H1 (cell line): ENCODE results near the gene SLC35E4. TPM values are rescaled to one million over a fixed set of nuclear protein-coding genes. Genes with fewer than 3 reads are reported as not detected.

ENCODE experiments used
- BACH1 ChIP-seq: IDR thresholded peaks from 2 replicates; pipeline ENCODE4 v1.6.1; 2012; ENCODE audit warnings: low read length, improper control_type of control experiment
- CBX8 ChIP-seq: fragments of 300-800, 300-1000 bp; sonication (generic); IDR thresholded peaks from 2 replicates; pipeline ENCODE4 v1.7.1; 2016; ENCODE audit warnings: low read depth, low read length, borderline replicate concordance
- CHD2 ChIP-seq: IDR thresholded peaks from 2 replicates; pipeline ENCODE4 v1.6.1; 2012; ENCODE audit warnings: low read length, improper control_type of control experiment
- EGR1 ChIP-seq: IDR thresholded peaks from 2 replicates; pipeline ENCODE4 v1.6.1; 2011; ENCODE audit warnings: low read depth, low read length, borderline replicate concordance
- EP300 ChIP-seq, 2 experiments: IDR thresholded peaks; 1 replicate in 1 of 2; 2 replicates in 1 of 2; pipeline ENCODE4 v1.6.1; 2011 to 2012; ENCODE audit warnings: low read depth in 2 of 2, low read length in 2 of 2, mild to moderate bottlenecking in 2 of 2, borderline replicate concordance in 1 of 2, inconsistent platforms in 1 of 2, moderate library complexity in 1 of 2
- HDAC6 ChIP-seq: IDR thresholded peaks from one replicate; pipeline ENCODE4 v1.7.1; 2012; ENCODE audit warnings: low read depth, mild to moderate bottlenecking, inconsistent platforms, low read length, moderate library complexity
- JUN ChIP-seq: IDR thresholded peaks from 2 replicates; pipeline ENCODE4 v1.6.1; 2011; ENCODE audit warnings: low read depth, mild to moderate bottlenecking, improper control_type of control experiment, low read length
- KDM5A ChIP-seq: fragments of 200-600 bp; IDR thresholded peaks from 2 replicates; pipeline ENCODE4 v1.7.1; 2012; ENCODE audit warnings: mild to moderate bottlenecking, low read length, inconsistent platforms, mixed read lengths
- MAFK ChIP-seq: IDR thresholded peaks from 2 replicates; pipeline ENCODE4 v1.6.1; 2012; ENCODE audit warnings: low read depth, mild to moderate bottlenecking, improper control_type of control experiment, low read length
- MAX ChIP-seq: IDR thresholded peaks from 2 replicates; pipeline ENCODE4 v1.6.1; 2012; ENCODE audit warnings: inconsistent platforms
- PHF8 ChIP-seq: fragments of 200-600 bp; sonication (generic); conservative IDR thresholded peaks from 2 replicates; pipeline ENCODE4 v1.7.1; 2012; ENCODE audit warnings: low read depth, mild to moderate bottlenecking, inconsistent platforms, low read length, moderate library complexity
- RAD21 ChIP-seq, 2 experiments: IDR thresholded peaks in 1 of 2; conservative IDR thresholded peaks in 1 of 2; 2 replicates each; pipeline ENCODE4 v1.6.1; 2011; ENCODE audit warnings: low read depth in 2 of 2, low read length in 2 of 2, improper control_type of control experiment in 1 of 2, inconsistent platforms in 1 of 2, mild to moderate bottlenecking in 1 of 2, moderate library complexity in 1 of 2
- RFX5 ChIP-seq: IDR thresholded peaks from 2 replicates; pipeline ENCODE4 v1.6.1; 2011; ENCODE audit warnings: low read depth, low read length, improper control_type of control experiment, borderline replicate concordance
- RXRA ChIP-seq: IDR thresholded peaks from 2 replicates; pipeline ENCODE4 v1.6.1; 2011; ENCODE audit warnings: low read depth, mild to moderate bottlenecking, low read length, moderate library complexity; ENCODE audit not compliant: insufficient read depth
- SIX5 ChIP-seq: IDR thresholded peaks from 2 replicates; pipeline ENCODE4 v1.6.1; 2011; ENCODE audit warnings: mild to moderate bottlenecking, low read depth, low read length
- TAF7 ChIP-seq: optimal IDR thresholded peaks from 2 replicates; pipeline ENCODE3; 2011; ENCODE audit warnings: low read depth, mild to moderate bottlenecking, inconsistent platforms, low read length, moderate library complexity, borderline replicate concordance
- YY1 ChIP-seq: IDR thresholded peaks from 2 replicates; pipeline ENCODE4 v1.6.1; 2011; ENCODE audit warnings: low read depth, mild to moderate bottlenecking, low read length
- polyA plus RNA-seq, 7 experiments: library from polyadenylated mRNA; depleted of rRNA in 3 of 7; stranded (reverse) in 5 of 7; unstranded in 2 of 7; fragments of >200 nt in 5 of 7; fragments of 200-250 nt in 2 of 7; gene quantifications; 1 replicate in 5 of 7; 2 replicates in 1 of 7; 4 replicates in 1 of 7; pipeline versions ENCODE4 v1.2.1 to v1.2.3, GENCODE V29; 2011 to 2013; ENCODE audit warnings: missing spikeins in 2 of 7, mixed read lengths in 2 of 7
- total RNA-seq: library from RNA; stranded (reverse); fragmentation: NEBNext Ultra II Directional; extraction: Animal tissue kit (Norgen Biotek cat#: 25700); gene quantifications from 2 replicates; pipeline ENCODE4 v1.2.1, GENCODE V29; 2021
- TF ChIP-seq, protein P1 (sequence below): IDR thresholded peaks from 2 replicates; pipeline ENCODE4 v1.6.1; 2011; ENCODE audit warnings: low read length, improper control_type of control experiment
- TF ChIP-seq, protein P2 (sequence below): IDR thresholded peaks from 2 replicates; pipeline ENCODE4 v1.6.1; 2012; ENCODE audit warnings: low read length, inconsistent platforms

The SLC35E4 gene
- total and polyA plus RNA-seq, 2 of the 8 experiments (the other 6 are each of a cell fraction or from before 2014, with no cell fraction given): 5.1 to 5.6 TPM

- TF ChIP-seq BACH1 (no peak), RFX5 (no peak), CHD2 (no peak), TAF7 (no peak), EP300 (IDR thresholded peaks at IDR 0.05; ENCODE audit: borderline replicate concordance in 1 of 2, low read depth in 2 of 2, low read length in 2 of 2) (no peak), KDM5A (no peak), PHF8 (peak; percentile 54), JUN (no peak), EGR1 (no peak), HDAC6 (no peak), CBX8 (no peak), RXRA (no peak), YY1 (0 out of 2 replicates have a peak, but pooled peaks have one; percentile 3), MAX (no peak), SIX5 (no peak), RAD21 (IDR thresholded peaks at IDR 0.05 in 1 of 2, conservative IDR thresholded peaks at IDR 0.05 in 1 of 2; ENCODE audit: low read depth in 2 of 2, low read length in 2 of 2) (no peak), MAFK (no peak)
- TF ChIP-seq, protein P1, sequence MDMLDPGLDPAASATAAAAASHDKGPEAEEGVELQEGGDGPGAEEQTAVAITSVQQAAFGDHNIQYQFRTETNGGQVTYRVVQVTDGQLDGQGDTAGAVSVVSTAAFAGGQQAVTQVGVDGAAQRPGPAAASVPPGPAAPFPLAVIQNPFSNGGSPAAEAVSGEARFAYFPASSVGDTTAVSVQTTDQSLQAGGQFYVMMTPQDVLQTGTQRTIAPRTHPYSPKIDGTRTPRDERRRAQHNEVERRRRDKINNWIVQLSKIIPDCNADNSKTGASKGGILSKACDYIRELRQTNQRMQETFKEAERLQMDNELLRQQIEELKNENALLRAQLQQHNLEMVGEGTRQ: no peak
- TF ChIP-seq, protein P2, sequence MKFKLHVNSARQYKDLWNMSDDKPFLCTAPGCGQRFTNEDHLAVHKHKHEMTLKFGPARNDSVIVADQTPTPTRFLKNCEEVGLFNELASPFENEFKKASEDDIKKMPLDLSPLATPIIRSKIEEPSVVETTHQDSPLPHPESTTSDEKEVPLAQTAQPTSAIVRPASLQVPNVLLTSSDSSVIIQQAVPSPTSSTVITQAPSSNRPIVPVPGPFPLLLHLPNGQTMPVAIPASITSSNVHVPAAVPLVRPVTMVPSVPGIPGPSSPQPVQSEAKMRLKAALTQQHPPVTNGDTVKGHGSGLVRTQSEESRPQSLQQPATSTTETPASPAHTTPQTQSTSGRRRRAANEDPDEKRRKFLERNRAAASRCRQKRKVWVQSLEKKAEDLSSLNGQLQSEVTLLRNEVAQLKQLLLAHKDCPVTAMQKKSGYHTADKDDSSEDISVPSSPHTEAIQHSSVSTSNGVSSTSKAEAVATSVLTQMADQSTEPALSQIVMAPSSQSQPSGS: no peak
Measured at GRCh38 chr22:30635273-30636225, at the start of gene SLC35E4 (continued).
